ENCODE data around the gene CYSRT1. TPM values are rescaled to one million over a fixed set of nuclear protein-coding genes. Genes with fewer than 3 reads are reported as not detected.

CYSRT1 gene
- total and polyA plus RNA-seq, 2 experiments from 2014 or later = 0.43 to 0.75 TPM

GRCh38 chr9:137231372-137232039 is 6.5 kb downstream of the CYSRT1 start:
- DNase-seq = no peak
- no peaks in the 10 kb centered on the region for H3K9me3 ChIP-seq (ENCODE audit: low read depth)
- no peak overlapping the region for H3K9ac ChIP-seq
- no peaks in the 10 kb centered on the region for H3K4me1 ChIP-seq (ENCODE audit: insufficient read depth)
- H3K4me2 ChIP-seq (ENCODE audit: unreplicated experiment) = no peak overlapping the region
- H3K27ac ChIP-seq = no peak overlapping the region
- H3K4me3 ChIP-seq = no peak overlapping the region
- H3K36me3 ChIP-seq (ENCODE audit: low read depth) = no peaks in the 10 kb centered on the region
- in situ Hi-C loops (cut with MboI) = no loop called here
- H3K79me2 ChIP-seq (ENCODE audit: insufficient read depth) = no peaks in the 10 kb centered on the region
- TF ChIP-seq EZH2phosphoT487 (IDR thresholded peaks at IDR 0.05; ENCODE audit: insufficient read depth, low read depth) = no peak
- TF ChIP-seq EZH2 (IDR thresholded peaks at IDR 0.05; ENCODE audit: insufficient read depth, poor library complexity, severe bottlenecking) = no peak
- no peaks in the 10 kb centered on the region for H3K27me3 ChIP-seq (replicated peaks; ENCODE audit: insufficient read depth)
- 73 to 83% methylated on average over 18 to 23 of the region's 23 CpGs for WGBS, 2 experiments (ENCODE audit: low coverage in 1 of 2, low lambda C conversion rate in 2 of 2, missing lambda C conversion rate in 2 of 2)
- no peaks in the 10 kb centered on the region for H4K20me1 ChIP-seq (ENCODE audit: insufficient read depth)
- H2AFZ ChIP-seq = no peak overlapping the region
- no peaks in the 10 kb centered on the region for H3K9me2 ChIP-seq (ENCODE audit: insufficient read depth)
- no peaks in the 10 kb centered on the region for H3F3A ChIP-seq (ENCODE audit: insufficient read depth)

GRCh38 chr9:137232101-137232500 is 7.1 kb downstream of the CYSRT1 start:
- in situ Hi-C loops (cut with MboI) = no loop called here
- no peaks in the 10 kb centered on the region for H3K27me3 ChIP-seq (replicated peaks; ENCODE audit: insufficient read depth)
- no peaks in the 10 kb centered on the region for H3F3A ChIP-seq (ENCODE audit: insufficient read depth)
- no peak overlapping the region for H3K4me3 ChIP-seq
- no peak overlapping the region for H3K4me2 ChIP-seq (ENCODE audit: unreplicated experiment)
- H3K36me3 ChIP-seq (ENCODE audit: low read depth) = no peaks in the 10 kb centered on the region
- 54 to 65% methylated on average over 7 to 10 of the region's 10 CpGs for WGBS, 2 experiments (ENCODE audit: low coverage in 1 of 2, low lambda C conversion rate in 2 of 2, missing lambda C conversion rate in 2 of 2)
- H3K9ac ChIP-seq = no peak overlapping the region
- no peaks in the 10 kb centered on the region for H3K79me2 ChIP-seq (ENCODE audit: insufficient read depth)
- no peaks in the 10 kb centered on the region for H3K9me2 ChIP-seq (ENCODE audit: insufficient read depth)
- H2AFZ ChIP-seq = no peak overlapping the region
- TF ChIP-seq EZH2phosphoT487 (IDR thresholded peaks at IDR 0.05; ENCODE audit: insufficient read depth, low read depth) = no peak
- no peak for TF ChIP-seq EZH2 (IDR thresholded peaks at IDR 0.05; ENCODE audit: insufficient read depth, poor library complexity, severe bottlenecking)
- H3K4me1 ChIP-seq (ENCODE audit: insufficient read depth) = no peaks in the 10 kb centered on the region
- no peak overlapping the region for H3K27ac ChIP-seq
- no peaks in the 10 kb centered on the region for H3K9me3 ChIP-seq (ENCODE audit: low read depth)
- H4K20me1 ChIP-seq (ENCODE audit: insufficient read depth) = no peaks in the 10 kb centered on the region
- DNase-seq = no peak

- H3K4me2 ChIP-seq (ENCODE audit: unreplicated experiment) = no peak overlapping the region
- no peak overlapping the region for H2AFZ ChIP-seq
- TF ChIP-seq EZH2 (IDR thresholded peaks at IDR 0.05; ENCODE audit: insufficient read depth, poor library complexity, severe bottlenecking) = no peak
- TF ChIP-seq EZH2phosphoT487 (IDR thresholded peaks at IDR 0.05; ENCODE audit: insufficient read depth, low read depth) = no peak
- DNase-seq = no peak
- WGBS, 2 experiments (ENCODE audit: low coverage in 1 of 2, low lambda C conversion rate in 2 of 2, missing lambda C conversion rate in 2 of 2) = 63 to 67% methylated on average over 21 to 23 of the region's 24 CpGs
- H3K4me1 ChIP-seq (ENCODE audit: insufficient read depth) = no peaks in the 10 kb centered on the region
- H3F3A ChIP-seq (ENCODE audit: insufficient read depth) = no peaks in the 10 kb centered on the region
- H3K27me3 ChIP-seq (replicated peaks; ENCODE audit: insufficient read depth) = no peaks in the 10 kb centered on the region
- no peaks in the 10 kb centered on the region for H3K9me3 ChIP-seq (ENCODE audit: low read depth)
- H3K4me3 ChIP-seq = no peak overlapping the region
- H4K20me1 ChIP-seq (ENCODE audit: insufficient read depth) = no peaks in the 10 kb centered on the region
- no peaks in the 10 kb centered on the region for H3K9me2 ChIP-seq (ENCODE audit: insufficient read depth)
- no peak overlapping the region for H3K9ac ChIP-seq
- 0 out of 2 replicates have a peak, but pooled peaks cover 3% of the 10 kb centered on the region for H3K79me2 ChIP-seq (ENCODE audit: insufficient read depth)
- H3K27ac ChIP-seq = no peak overlapping the region
- in situ Hi-C loops (cut with MboI) = no loop called here
- H3K36me3 ChIP-seq (ENCODE audit: low read depth) = no peaks in the 10 kb centered on the region
Observed at GRCh38 chr9:137232510-137232909, 7.5 kb downstream of the CYSRT1 start.

GRCh38 chr9:137233143-137233980 is 8.4 kb downstream of the CYSRT1 start:
- H3K4me2 ChIP-seq (ENCODE audit: unreplicated experiment) = no peak overlapping the region
- no peaks in the 10 kb centered on the region for H3K36me3 ChIP-seq (ENCODE audit: low read depth)
- no peak for DNase-seq
- no peaks in the 10 kb centered on the region for H3K4me1 ChIP-seq (ENCODE audit: insufficient read depth)
- H3K27me3 ChIP-seq (replicated peaks; ENCODE audit: insufficient read depth) = no peaks in the 10 kb centered on the region
- 59 to 63% methylated on average over 26 to 40 of the region's 40 CpGs for WGBS, 2 experiments (ENCODE audit: low coverage in 1 of 2, low lambda C conversion rate in 2 of 2, missing lambda C conversion rate in 2 of 2)
- H3F3A ChIP-seq (ENCODE audit: insufficient read depth) = no peaks in the 10 kb centered on the region
- H3K9ac ChIP-seq = no peak overlapping the region
- in situ Hi-C loops (cut with MboI) = no loop called here
- TF ChIP-seq EZH2 (IDR thresholded peaks at IDR 0.05; ENCODE audit: insufficient read depth, poor library complexity, severe bottlenecking) (no peak), EZH2phosphoT487 (IDR thresholded peaks at IDR 0.05; ENCODE audit: insufficient read depth, low read depth) (no peak)
- no peak overlapping the region for H2AFZ ChIP-seq
- H3K9me3 ChIP-seq (ENCODE audit: low read depth) = no peaks in the 10 kb centered on the region
- H3K9me2 ChIP-seq (ENCODE audit: insufficient read depth) = no peaks in the 10 kb centered on the region
- H3K79me2 ChIP-seq (ENCODE audit: insufficient read depth) = peaks cover 9% of the 10 kb centered on the region
- H4K20me1 ChIP-seq (ENCODE audit: insufficient read depth) = no peaks in the 10 kb centered on the region
- H3K27ac ChIP-seq = no peak overlapping the region
- no peak overlapping the region for H3K4me3 ChIP-seq

Measured in GM23248 (cell line).